Osteoblast (primary cell): ENCODE measurements around the gene NTRK3. TPM values are rescaled to one million over a fixed set of nuclear protein-coding genes. Genes with fewer than 3 reads are reported as not detected.

Experiments
- DNase-seq: peaks from one replicate; pipeline ENCODE4 v3.0.0; 2011; ENCODE audit warnings: low spot score, mixed read lengths; ENCODE audit not compliant: insufficient read length; ENCODE audit errors: missing footprints
- H2AFZ ChIP-seq: 2 replicates; pipeline ENCODE4 v1.6.0; 2011; ENCODE audit warnings: mild to moderate bottlenecking, low read length
- H3K27ac ChIP-seq: 2 replicates; pipeline ENCODE4 v1.5.1; 2011; ENCODE audit warnings: mild to moderate bottlenecking, low read depth, low read length, moderate library complexity
- H3K27me3 ChIP-seq: 2 replicates; pipeline ENCODE4 v1.6.0; 2012; ENCODE audit warnings: mild to moderate bottlenecking, control low read depth, inconsistent platforms, low read length, moderate library complexity; ENCODE audit not compliant: insufficient read depth
- H3K36me3 ChIP-seq: 2 replicates; pipeline ENCODE4 v1.5.1; 2011; ENCODE audit warnings: mild to moderate bottlenecking, low read length, control low read depth, moderate library complexity; ENCODE audit not compliant: insufficient read depth
- H3K4me1 ChIP-seq: 2 replicates; pipeline ENCODE4 v1.5.1; 2011; ENCODE audit warnings: mild to moderate bottlenecking, low read length, control low read depth, moderate library complexity; ENCODE audit not compliant: insufficient read depth
- H3K4me2 ChIP-seq: 2 replicates; pipeline ENCODE4 v1.6.0; 2011; ENCODE audit warnings: mild to moderate bottlenecking, low read length; ENCODE audit not compliant: insufficient read depth
- H3K4me3 ChIP-seq: fragments of 200-600 bp; sonication (generic); 3 replicates; pipeline ENCODE4 v1.5.1; 2012; ENCODE audit warnings: mild to moderate bottlenecking, low read length, inconsistent platforms; ENCODE audit not compliant: insufficient read depth
- H3K79me2 ChIP-seq: 2 replicates; pipeline ENCODE4 v1.6.0; 2012; ENCODE audit warnings: mild to moderate bottlenecking, low read length, control low read depth, inconsistent platforms; ENCODE audit not compliant: insufficient read depth
- H3K9me3 ChIP-seq: 2 replicates; pipeline ENCODE4 v1.5.1; 2011; ENCODE audit warnings: low read depth, low read length, control low read depth
- H4K20me1 ChIP-seq: 2 replicates; pipeline ENCODE4 v1.6.0; 2012; ENCODE audit warnings: mild to moderate bottlenecking, low read length, control low read depth; ENCODE audit not compliant: insufficient read depth
- total RNA-seq: library from RNA; depleted of rRNA; stranded (reverse); fragments of >200 nt; gene quantifications from 2 replicates; pipeline ENCODE4 v1.2.3, GENCODE V29; 2012
- TF ChIP-seq, protein P1 (sequence below): IDR thresholded peaks from 2 replicates; pipeline ENCODE4 v1.5.1; 2011; ENCODE audit warnings: mild to moderate bottlenecking, low read depth, low read length, moderate library complexity; ENCODE audit errors: extremely low read depth

Gene NTRK3
- total RNA-seq, 1 donor, result 0.72 TPM

DNA sequence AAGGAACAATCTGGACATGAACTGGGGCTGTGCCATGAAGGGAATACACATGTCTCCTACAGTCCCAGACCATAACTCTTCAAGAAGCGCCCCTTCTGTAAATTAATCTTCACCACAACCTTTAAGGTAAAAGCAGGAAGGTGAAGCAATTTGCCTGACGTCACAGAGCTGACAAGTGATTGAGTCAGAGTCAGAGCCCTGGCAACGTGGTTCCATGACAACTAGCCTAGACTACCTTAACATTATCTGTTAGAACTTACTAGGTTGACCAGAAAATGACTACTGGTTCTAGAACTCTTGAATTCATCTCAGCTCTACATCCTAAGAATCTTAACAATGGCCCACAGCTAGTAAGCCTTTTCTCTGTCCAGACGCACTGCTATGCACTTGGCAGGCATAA lies 124.6 kb downstream of the NTRK3 start:
- no peak overlapping the region for H3K4me3 ChIP-seq
- H3K27ac ChIP-seq, result no peak overlapping the region
- no peaks in the 10 kb centered on the region for H3K79me2 ChIP-seq
- TF ChIP-seq, protein P1, sequence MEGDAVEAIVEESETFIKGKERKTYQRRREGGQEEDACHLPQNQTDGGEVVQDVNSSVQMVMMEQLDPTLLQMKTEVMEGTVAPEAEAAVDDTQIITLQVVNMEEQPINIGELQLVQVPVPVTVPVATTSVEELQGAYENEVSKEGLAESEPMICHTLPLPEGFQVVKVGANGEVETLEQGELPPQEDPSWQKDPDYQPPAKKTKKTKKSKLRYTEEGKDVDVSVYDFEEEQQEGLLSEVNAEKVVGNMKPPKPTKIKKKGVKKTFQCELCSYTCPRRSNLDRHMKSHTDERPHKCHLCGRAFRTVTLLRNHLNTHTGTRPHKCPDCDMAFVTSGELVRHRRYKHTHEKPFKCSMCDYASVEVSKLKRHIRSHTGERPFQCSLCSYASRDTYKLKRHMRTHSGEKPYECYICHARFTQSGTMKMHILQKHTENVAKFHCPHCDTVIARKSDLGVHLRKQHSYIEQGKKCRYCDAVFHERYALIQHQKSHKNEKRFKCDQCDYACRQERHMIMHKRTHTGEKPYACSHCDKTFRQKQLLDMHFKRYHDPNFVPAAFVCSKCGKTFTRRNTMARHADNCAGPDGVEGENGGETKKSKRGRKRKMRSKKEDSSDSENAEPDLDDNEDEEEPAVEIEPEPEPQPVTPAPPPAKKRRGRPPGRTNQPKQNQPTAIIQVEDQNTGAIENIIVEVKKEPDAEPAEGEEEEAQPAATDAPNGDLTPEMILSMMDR, result no peak
- H2AFZ ChIP-seq, result no peak overlapping the region
- H3K4me1 ChIP-seq, result no peaks in the 10 kb centered on the region
- no peak for DNase-seq
- no peaks in the 10 kb centered on the region for H3K27me3 ChIP-seq
- no peaks in the 10 kb centered on the region for H4K20me1 ChIP-seq
- no peaks in the 10 kb centered on the region for H3K9me3 ChIP-seq
- H3K36me3 ChIP-seq, result no peaks in the 10 kb centered on the region
- no peak overlapping the region for H3K4me2 ChIP-seq

DNA sequence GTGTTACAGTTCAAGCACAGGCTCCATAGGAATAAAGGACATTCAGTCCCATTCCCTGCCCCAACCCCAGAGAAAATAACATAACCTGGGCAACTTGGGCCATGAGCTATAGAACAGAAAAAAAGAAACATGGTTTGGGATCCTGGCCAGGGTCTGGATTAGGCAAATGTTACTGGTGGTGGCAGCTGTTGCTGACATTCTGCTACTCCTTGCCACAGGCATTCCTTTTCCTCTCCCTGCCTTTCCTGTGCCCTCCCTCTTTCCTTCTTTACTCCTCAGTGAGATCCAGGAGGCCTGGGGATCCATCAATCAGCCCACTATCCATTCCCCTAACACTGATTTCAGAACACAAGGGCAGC lies 129.1 kb downstream of the NTRK3 start:
- Histone ChIP-seq H3K79me2 (no peaks in the 10 kb centered on the region), H3K4me3 (no peak overlapping the region), H3K27ac (no peak overlapping the region), H3K4me2 (no peak overlapping the region), H2AFZ (no peak overlapping the region), H3K9me3 (no peaks in the 10 kb centered on the region), H3K36me3 (no peaks in the 10 kb centered on the region), H3K27me3 (no peaks in the 10 kb centered on the region), H4K20me1 (no peaks in the 10 kb centered on the region), H3K4me1 (no peaks in the 10 kb centered on the region)
- TF ChIP-seq, protein P1, result no peak
- DNase-seq, result no peak

DNA sequence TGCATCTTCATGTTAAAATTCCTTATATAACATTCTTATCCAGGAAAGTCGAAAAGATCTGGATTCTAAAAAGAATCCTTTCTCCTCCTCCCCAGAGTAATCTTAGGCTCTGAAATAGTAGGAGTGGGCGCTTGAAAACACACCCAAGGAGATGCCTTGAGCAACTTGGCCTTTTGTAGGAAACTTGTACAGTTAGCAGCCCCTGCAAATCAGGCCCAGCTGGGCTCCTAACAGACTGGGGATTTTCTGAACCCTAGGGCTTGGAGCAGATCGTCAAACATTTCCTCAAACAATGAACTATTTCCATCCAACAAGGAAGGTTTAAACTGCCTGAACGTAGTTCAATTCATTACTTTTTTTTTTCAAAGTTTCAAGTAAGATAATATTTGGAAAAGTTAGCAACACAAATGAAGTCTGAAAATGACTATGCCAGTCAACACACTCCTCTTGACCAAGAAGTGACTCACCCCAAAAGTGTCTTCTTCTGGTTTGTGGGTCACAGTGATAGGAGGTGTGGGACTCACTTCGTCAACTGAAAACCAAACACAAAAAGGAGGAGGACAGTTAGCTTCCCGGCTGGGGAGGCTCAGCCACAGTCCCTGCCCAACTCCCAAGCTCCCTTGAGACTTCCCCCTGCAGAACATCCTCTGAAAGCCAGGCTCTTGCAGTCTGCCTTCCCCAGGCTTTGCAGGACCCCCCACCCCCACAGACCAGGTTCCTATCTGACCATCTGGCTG lies 129.7 kb downstream of the NTRK3 start:
- no peak overlapping the region for H3K27ac ChIP-seq

DNA sequence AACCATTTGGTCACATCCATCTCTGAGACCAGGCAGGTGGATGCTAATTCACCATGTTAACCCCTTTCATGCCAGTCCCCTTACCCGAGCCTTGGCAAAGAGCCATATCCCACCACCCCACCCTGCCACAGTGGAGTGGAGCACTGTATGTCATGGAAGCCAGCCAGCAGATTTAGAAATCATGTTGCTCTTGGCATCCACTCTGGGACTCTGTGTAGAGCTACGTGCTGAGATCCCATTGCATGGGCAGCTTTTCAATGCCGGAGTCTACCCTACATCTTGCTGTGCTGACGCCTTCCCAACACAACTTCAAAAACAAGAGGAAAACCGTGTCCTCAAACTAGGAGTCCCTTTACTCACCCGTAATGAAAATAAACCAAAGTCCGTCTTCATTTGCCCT lies 131.0 kb downstream of the NTRK3 start:
- Histone ChIP-seq H2AFZ (no peak overlapping the region), H3K27ac (no peak overlapping the region), H3K4me1 (no peaks in the 10 kb centered on the region), H3K9me3 (no peaks in the 10 kb centered on the region), H4K20me1 (no peaks in the 10 kb centered on the region), H3K4me3 (no peak overlapping the region), H3K27me3 (no peaks in the 10 kb centered on the region), H3K36me3 (no peaks in the 10 kb centered on the region), H3K4me2 (no peak overlapping the region), H3K79me2 (no peaks in the 10 kb centered on the region)
- TF ChIP-seq, protein P1, result no peak
- no peak for DNase-seq

More for the DNA sequence above, 129.7 kb downstream of the NTRK3 start:
- no peaks in the 10 kb centered on the region for H3K79me2 ChIP-seq
- H2AFZ ChIP-seq, result no peak overlapping the region
- H4K20me1 ChIP-seq, result no peaks in the 10 kb centered on the region
- DNase-seq, result no peak
- no peaks in the 10 kb centered on the region for H3K9me3 ChIP-seq
- no peak overlapping the region for H3K4me3 ChIP-seq
- H3K36me3 ChIP-seq, result no peaks in the 10 kb centered on the region
- TF ChIP-seq, protein P1, result no peak
- H3K4me1 ChIP-seq, result no peaks in the 10 kb centered on the region
- no peak overlapping the region for H3K4me2 ChIP-seq
- H3K27me3 ChIP-seq, result no peaks in the 10 kb centered on the region
